Upper lobe of left lung (tissue), 6 donors: ENCODE results near the gene NCAPD3. TPM values are rescaled to one million over a fixed set of nuclear protein-coding genes. Genes with fewer than 3 reads are reported as not detected.

Experiments
- ATAC-seq, 2 donors: fragments of 200-7000 bp; cut with Tn5 transposase; one replicate each; pipeline ENCODE4 v1.9.1; 2022; ENCODE audit warnings: mild to moderate bottlenecking in 2 of 2, moderate library complexity in 2 of 2; ENCODE audit not compliant: low FRiP score in 2 of 2
- DNase-seq, 2 donors: peaks; one replicate each; pipeline ENCODE4 v3.0.0-alpha.2; 2019 to 2020
- H3K27ac ChIP-seq, 4 donors: fragments of 200-600 bp; sonication (generic); one replicate each; pipeline ENCODE4 v1.5.1; 2016 to 2019
- H3K27me3 ChIP-seq, 4 donors: fragments of 200-600 bp; sonication (generic); one replicate each; pipeline ENCODE4 v1.5.1; 2017 to 2019
- H3K36me3 ChIP-seq, 4 donors: fragments of 200-600 bp; sonication (generic); one replicate each; pipeline ENCODE4 v1.5.1; 2016 to 2019
- H3K4me1 ChIP-seq, 4 donors: fragments of 200-600 bp; sonication (generic); one replicate each; pipeline ENCODE4 v1.5.1; 2018 to 2019
- H3K4me3 ChIP-seq, 4 donors: fragments of 200-600 bp; sonication (generic); one replicate each; pipeline ENCODE4 v1.5.1; 2017 to 2019; ENCODE audit warnings: mild to moderate bottlenecking in 2 of 4, moderate library complexity in 1 of 4
- H3K9me3 ChIP-seq, 4 donors: fragments of 200-600 bp; sonication (generic); one replicate each; pipeline ENCODE4 v1.5.1; 2018 to 2019
- EP300 ChIP-seq, 4 donors: sonication (generic); formaldehyde crosslinking; IDR thresholded peaks; one replicate each; pipeline ENCODE4 v1.5.1; 2017; ENCODE audit warnings: antibody characterized with exemption in 4 of 4, control low read depth in 2 of 4
- POLR2A ChIP-seq, 4 donors: fragments of 450-650 bp; IDR thresholded peaks; one replicate each; pipeline ENCODE4 v1.5.1; 2016 to 2017; ENCODE audit warnings: antibody characterized with exemption in 4 of 4, mild to moderate bottlenecking in 2 of 4
- POLR2AphosphoS5 ChIP-seq, 2 donors: sonication (generic); formaldehyde crosslinking; IDR thresholded peaks; one replicate each; pipeline ENCODE4 v1.5.1; 2017; ENCODE audit warnings: antibody characterized with exemption in 2 of 2
- WGBS, 2 donors: methylation state at CpG; one replicate each; pipeline ENCODE4 v1.1.5; 2017 to 2018; 5-methylcytosine and 5-hydroxymethylcytosine counted together
- total RNA-seq, 6 donors: library from RNA; depleted of rRNA in 4 of 6; stranded (reverse); fragments of >200 nt in 4 of 6; gene quantifications; one replicate each; pipeline versions ENCODE4 v1.1.0 to v1.2.1, GENCODE V29; 2016 to 2021
- TF ChIP-seq, protein P1 (sequence below), 6 experiments: fragments of 450-650 bp in 4 of 6; fragments of 200-600 bp in 2 of 6; sonication (generic) in 2 of 6; IDR thresholded peaks; one replicate each; pipeline ENCODE4 v1.5.1; 2016 to 2019; ENCODE audit warnings: antibody characterized with exemption in 6 of 6
- donor health status: DM: no; HTN: no; CAD: no; lungs with moderate emphysema.
- donor health status: DM: no; HTN: yes; CAD: no; lungs with severe emphysema.

Gene NCAPD3, protein sequence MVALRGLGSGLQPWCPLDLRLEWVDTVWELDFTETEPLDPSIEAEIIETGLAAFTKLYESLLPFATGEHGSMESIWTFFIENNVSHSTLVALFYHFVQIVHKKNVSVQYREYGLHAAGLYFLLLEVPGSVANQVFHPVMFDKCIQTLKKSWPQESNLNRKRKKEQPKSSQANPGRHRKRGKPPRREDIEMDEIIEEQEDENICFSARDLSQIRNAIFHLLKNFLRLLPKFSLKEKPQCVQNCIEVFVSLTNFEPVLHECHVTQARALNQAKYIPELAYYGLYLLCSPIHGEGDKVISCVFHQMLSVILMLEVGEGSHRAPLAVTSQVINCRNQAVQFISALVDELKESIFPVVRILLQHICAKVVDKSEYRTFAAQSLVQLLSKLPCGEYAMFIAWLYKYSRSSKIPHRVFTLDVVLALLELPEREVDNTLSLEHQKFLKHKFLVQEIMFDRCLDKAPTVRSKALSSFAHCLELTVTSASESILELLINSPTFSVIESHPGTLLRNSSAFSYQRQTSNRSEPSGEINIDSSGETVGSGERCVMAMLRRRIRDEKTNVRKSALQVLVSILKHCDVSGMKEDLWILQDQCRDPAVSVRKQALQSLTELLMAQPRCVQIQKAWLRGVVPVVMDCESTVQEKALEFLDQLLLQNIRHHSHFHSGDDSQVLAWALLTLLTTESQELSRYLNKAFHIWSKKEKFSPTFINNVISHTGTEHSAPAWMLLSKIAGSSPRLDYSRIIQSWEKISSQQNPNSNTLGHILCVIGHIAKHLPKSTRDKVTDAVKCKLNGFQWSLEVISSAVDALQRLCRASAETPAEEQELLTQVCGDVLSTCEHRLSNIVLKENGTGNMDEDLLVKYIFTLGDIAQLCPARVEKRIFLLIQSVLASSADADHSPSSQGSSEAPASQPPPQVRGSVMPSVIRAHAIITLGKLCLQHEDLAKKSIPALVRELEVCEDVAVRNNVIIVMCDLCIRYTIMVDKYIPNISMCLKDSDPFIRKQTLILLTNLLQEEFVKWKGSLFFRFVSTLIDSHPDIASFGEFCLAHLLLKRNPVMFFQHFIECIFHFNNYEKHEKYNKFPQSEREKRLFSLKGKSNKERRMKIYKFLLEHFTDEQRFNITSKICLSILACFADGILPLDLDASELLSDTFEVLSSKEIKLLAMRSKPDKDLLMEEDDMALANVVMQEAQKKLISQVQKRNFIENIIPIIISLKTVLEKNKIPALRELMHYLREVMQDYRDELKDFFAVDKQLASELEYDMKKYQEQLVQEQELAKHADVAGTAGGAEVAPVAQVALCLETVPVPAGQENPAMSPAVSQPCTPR (N-terminal part only)
- 10 to 100 TPM in 5 of 6 donors, 1 to 10 TPM in 1; 9.9 to 32.5 (median 15.8) TPM for total RNA-seq

DNA sequence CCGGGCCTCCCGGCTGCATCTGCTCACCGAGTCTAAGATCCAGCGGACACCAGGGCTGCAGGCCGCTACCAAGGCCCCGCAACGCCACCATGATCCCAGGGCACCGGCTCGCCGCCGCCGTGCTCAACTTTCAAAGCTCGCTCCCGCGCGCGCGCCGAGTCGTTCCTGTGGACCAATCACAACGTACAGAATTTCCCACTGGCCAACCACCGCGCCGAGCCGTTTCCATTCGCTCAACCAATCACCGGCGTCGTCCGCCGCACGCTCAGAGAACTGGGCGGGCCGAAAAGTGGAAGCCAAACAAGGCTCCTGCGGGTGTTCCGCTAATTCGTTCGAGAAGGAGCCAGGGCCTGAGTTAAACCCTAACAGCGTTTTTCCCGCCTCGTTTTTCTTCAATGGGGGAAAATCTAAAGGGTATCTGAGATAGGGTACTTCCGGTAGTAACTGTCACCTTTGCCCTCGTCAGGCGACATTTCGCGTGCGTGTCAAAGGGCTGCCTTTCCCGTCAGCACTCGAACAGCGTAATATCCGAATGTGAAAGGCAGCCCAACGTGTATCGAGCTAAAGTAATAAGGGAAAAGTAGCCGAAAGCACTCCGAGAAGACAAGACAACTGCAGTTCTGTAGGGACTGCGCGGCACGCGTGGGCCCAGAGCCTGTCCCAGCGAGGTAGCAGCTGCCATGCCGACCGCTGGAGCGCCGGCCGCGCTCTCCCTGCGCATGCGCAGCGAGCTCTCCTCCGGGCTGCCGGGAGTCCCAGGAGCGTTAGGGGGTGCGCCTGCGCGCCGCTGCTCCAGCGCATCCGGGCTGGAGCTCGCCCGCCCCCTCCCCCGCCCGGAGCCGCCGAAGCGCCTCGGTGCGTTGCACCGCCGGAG, at the start of gene NCAPD3, which contains the start of gene VPS26B:
Gene NCAPD3 (minus strand): TSS at position 132 of the 874 bp plus-strand sequence. CDS start 41 bp downstream, at position 91.
Gene VPS26B (plus strand): TSS at position 836 of the 874 bp plus-strand sequence. CDS start 452 bp downstream, outside the sequence.
- H3K36me3 ChIP-seq = peaks cover 0 to 15% (median 4%) of the 10 kb centered on the region in 4 donors
- TF ChIP-seq, protein P1, sequence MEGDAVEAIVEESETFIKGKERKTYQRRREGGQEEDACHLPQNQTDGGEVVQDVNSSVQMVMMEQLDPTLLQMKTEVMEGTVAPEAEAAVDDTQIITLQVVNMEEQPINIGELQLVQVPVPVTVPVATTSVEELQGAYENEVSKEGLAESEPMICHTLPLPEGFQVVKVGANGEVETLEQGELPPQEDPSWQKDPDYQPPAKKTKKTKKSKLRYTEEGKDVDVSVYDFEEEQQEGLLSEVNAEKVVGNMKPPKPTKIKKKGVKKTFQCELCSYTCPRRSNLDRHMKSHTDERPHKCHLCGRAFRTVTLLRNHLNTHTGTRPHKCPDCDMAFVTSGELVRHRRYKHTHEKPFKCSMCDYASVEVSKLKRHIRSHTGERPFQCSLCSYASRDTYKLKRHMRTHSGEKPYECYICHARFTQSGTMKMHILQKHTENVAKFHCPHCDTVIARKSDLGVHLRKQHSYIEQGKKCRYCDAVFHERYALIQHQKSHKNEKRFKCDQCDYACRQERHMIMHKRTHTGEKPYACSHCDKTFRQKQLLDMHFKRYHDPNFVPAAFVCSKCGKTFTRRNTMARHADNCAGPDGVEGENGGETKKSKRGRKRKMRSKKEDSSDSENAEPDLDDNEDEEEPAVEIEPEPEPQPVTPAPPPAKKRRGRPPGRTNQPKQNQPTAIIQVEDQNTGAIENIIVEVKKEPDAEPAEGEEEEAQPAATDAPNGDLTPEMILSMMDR (IDR thresholded peaks at IDR 0.05) = peak in 2 of 6 experiments; percentile 34 to 40
- TF ChIP-seq POLR2AphosphoS5 (IDR thresholded peaks at IDR 0.05) (peak; percentile 98 to 99), POLR2A (IDR thresholded peaks at IDR 0.05) (peak; percentile 90 to 100 (median 98)), EP300 (IDR thresholded peaks at IDR 0.05) (peak in 1 of 4 donors; percentile 33)

DNA sequence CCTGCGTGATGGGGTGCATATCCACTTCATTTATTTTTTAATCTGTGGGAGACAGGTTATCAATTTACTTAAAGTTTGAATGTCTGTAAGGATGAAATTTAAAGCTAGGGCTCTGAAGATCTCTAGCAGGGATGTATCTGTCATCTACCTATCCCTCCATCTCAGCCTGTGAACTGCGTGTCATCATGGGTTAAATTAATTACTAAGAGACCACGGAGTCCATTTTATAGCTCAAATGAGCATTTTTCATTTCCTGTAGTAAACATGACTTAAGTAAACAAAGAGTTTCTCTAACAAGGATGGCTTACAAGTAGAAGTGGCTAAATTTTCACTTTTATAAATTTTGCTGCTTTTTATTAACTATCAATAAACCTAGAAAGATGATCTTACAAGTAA, 49.5 kb upstream of the NCAPD3 start:
- Histone ChIP-seq H3K36me3 (no peaks in the 10 kb centered on the region), H3K9me3 (no peaks in the 10 kb centered on the region), H3K4me1 (peaks cover 20 to 22% (median 21%) of the 10 kb centered on the region in 4 donors), H3K27ac (no peak overlapping the region), H3K27me3 (peaks cover 3 to 43% (median 25%) of the 10 kb centered on the region in 4 donors), H3K4me3 (no peak overlapping the region)
- ATAC-seq (no peak), DNase-seq (no peak)
- TF ChIP-seq, protein P1 (IDR thresholded peaks at IDR 0.05) = no peak
- TF ChIP-seq EP300 (IDR thresholded peaks at IDR 0.05) (no peak), POLR2AphosphoS5 (IDR thresholded peaks at IDR 0.05) (no peak), POLR2A (IDR thresholded peaks at IDR 0.05) (no peak)
- WGBS, 2 donors = 32 to 35% methylated on average over 3 of the region's 3 CpGs

More for the DNA sequence above, at the start of gene NCAPD3, which contains the start of gene VPS26B:
- peak within 1 kb of the TSS; percentile 85 to 96 (median 93) for H3K4me3 ChIP-seq
- no peaks in the 10 kb centered on the region for H3K27me3 ChIP-seq
- DNase-seq (peak; percentile 96 to 99), ATAC-seq (peak; percentile 97)
- H3K27ac ChIP-seq = peak within 1 kb of the TSS; percentile 89 to 92 (median 92)
- 0 to 1% methylated on average over 28 to 61 of the region's 89 CpGs for WGBS, 2 donors
- peaks cover 23 to 47% (median 30%) of the 10 kb centered on the region in 4 donors for H3K4me1 ChIP-seq
- H3K9me3 ChIP-seq = no peaks in the 10 kb centered on the region

DNA sequence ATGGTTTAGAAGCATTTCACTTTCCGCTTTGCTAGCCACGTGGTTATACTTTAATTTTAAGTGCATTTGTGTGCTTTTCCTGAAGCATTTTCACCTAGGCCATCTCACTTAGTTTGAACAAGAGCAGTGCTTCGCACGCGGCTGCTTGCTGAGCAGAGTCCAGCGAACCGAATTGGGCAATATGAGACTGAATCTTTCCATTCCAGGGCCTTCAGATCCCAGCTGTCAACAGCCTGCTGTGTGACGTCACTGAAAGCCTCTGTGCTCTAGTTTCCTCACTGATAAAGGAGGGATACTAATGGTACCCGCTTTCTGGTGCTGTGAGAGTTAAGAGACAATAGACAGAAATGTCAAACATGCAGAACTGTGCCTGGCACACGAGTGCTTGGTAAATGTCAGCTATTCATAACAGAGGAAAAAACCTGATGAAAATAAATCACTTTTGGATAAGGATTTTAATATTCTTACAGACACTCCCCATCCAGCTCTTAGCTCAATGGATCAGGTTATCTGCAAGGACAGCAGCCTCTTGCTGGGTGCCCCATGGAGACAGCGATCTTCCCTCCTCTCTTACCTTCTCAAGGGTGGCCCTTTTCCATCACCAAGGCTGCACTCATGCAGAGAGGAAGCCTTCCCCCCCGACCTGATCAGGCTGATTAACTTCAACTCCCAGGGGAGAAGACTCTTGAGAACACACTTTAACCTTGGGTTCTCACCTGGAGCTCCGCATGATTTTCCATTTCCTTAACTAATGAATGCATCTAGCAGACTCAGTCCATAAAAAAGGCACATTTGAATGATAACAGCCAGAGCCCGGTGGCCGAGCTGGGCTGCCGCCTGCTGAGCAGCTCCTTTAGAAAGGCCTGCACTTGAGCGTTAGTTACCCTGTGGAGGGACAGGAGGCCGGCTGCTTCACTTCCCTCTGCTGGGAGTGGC, 48.9 kb upstream of the NCAPD3 start:
- no peaks in the 10 kb centered on the region for H3K9me3 ChIP-seq
- H3K4me1 ChIP-seq = peaks cover 20 to 24% (median 22%) of the 10 kb centered on the region in 4 donors
- 34 to 36% methylated on average over 18 of the region's 18 CpGs for WGBS, 2 donors
- no peak overlapping the region for H3K4me3 ChIP-seq
- H3K27ac ChIP-seq = no peak overlapping the region
- H3K36me3 ChIP-seq = no peaks in the 10 kb centered on the region
- TF ChIP-seq POLR2AphosphoS5 (IDR thresholded peaks at IDR 0.05) (peak in 1 of 2 donors; percentile 16), EP300 (IDR thresholded peaks at IDR 0.05) (no peak)
- ATAC-seq (no peak), DNase-seq (peak in 1 of 2 donors; percentile 54)
- peaks cover 3 to 40% (median 24%) of the 10 kb centered on the region in 4 donors for H3K27me3 ChIP-seq

DNA sequence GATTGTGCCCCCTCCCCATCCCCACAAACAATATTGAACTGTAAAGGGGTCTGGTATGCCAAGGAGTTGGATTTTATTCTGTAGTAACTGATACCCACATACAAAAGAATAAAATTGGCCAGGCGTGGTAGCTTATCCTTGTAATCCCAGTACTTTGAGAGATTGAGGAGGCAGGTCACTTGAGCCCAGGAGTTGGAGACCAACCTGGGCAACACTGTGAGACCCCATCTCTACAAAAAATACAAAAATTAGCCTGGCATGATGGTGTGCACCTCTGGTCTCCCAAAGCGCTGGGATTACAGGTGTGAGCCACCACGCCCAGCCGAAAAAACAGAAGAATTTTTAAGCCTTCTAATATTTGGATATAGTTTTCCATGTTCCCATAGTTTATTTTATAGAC, 48.2 kb upstream of the NCAPD3 start:
- TF ChIP-seq EP300 (IDR thresholded peaks at IDR 0.05) (no peak), POLR2A (IDR thresholded peaks at IDR 0.05) (no peak), POLR2AphosphoS5 (IDR thresholded peaks at IDR 0.05) (no peak)
- TF ChIP-seq, protein P1 (IDR thresholded peaks at IDR 0.05) = no peak
- Histone ChIP-seq H3K9me3 (no peaks in the 10 kb centered on the region), H3K4me3 (no peak overlapping the region), H3K27ac (no peak overlapping the region), H3K4me1 (peaks cover 20 to 26% (median 22%) of the 10 kb centered on the region in 4 donors), H3K36me3 (no peaks in the 10 kb centered on the region), H3K27me3 (peaks cover 3 to 34% (median 19%) of the 10 kb centered on the region in 4 donors)
- no peak for DNase-seq
- WGBS, 2 donors = 90 to 91% methylated on average over 4 of the region's 4 CpGs
- ATAC-seq = no peak
